H1 (cell line): ENCODE measurements around the gene DOCK1. TPM values are rescaled to one million over a fixed set of nuclear protein-coding genes. Genes with fewer than 3 reads are reported as not detected.

ENCODE experiments used
- CTCF ChIA-PET: fragments of 300-600 bp; sonication (Branson Sonifier 250); formaldehyde crosslinking; loops from one replicate; lab custom pipeline; 2021; ENCODE audit not compliant: partially characterized antibody; lab: Charles Lee
- POLR2A ChIA-PET: fragments of 300-600 bp; sonication (Branson Sonifier 250); formaldehyde crosslinking; loops from one replicate; lab custom pipeline; 2021; ENCODE audit warnings: inconsistent platforms; ENCODE audit not compliant: partially characterized antibody; lab: Charles Lee
- DNase-seq, 2 experiments: peaks; one replicate each; pipeline versions ENCODE4 v3.0.0 to v3.0.0-alpha.2; 2010 to 2022; ENCODE audit warnings: low spot score in 2 of 2, low read depth in 1 of 2, mixed read lengths in 1 of 2
- FAIRE-seq: peaks from 2 replicates; lab custom pipeline; 2011; peaks lifted over from hg19 to GRCh38; lab: Jason Lieb, UNC
- H2AFZ ChIP-seq: 2 replicates; pipeline ENCODE4 v1.8.1; 2012; ENCODE audit warnings: low read length, inconsistent platforms
- H2AK5ac ChIP-seq: 2 replicates; pipeline ENCODE4 v1.6.1; 2013; ENCODE audit warnings: low read depth, low read length
- H2BK120ac ChIP-seq: replicated peaks from 2 replicates; pipeline ENCODE3; 2013; ENCODE audit warnings: low read depth, low read length, inconsistent platforms
- H2BK12ac ChIP-seq: 2 replicates; pipeline ENCODE4 v1.6.1; 2013; ENCODE audit warnings: low read depth, low read length
- H2BK15ac ChIP-seq: 2 replicates; pipeline ENCODE4 v1.6.1; 2013; ENCODE audit warnings: low read length
- H2BK20ac ChIP-seq: 2 replicates; pipeline ENCODE4 v1.6.1; 2013; ENCODE audit warnings: low read length
- H2BK5ac ChIP-seq: 2 replicates; pipeline ENCODE4 v1.6.1; 2013; ENCODE audit warnings: low read depth, low read length
- H3K14ac ChIP-seq: 2 replicates; pipeline ENCODE4 v1.6.1; 2013; ENCODE audit warnings: inconsistent platforms; ENCODE audit not compliant: insufficient read length
- H3K18ac ChIP-seq: 2 replicates; pipeline ENCODE4 v1.6.1; 2013; ENCODE audit warnings: low read length; ENCODE audit errors: extremely low read depth
- H3K23ac ChIP-seq: 2 replicates; pipeline ENCODE4 v1.6.1; 2013; ENCODE audit warnings: inconsistent platforms; ENCODE audit not compliant: insufficient read length
- H3K23me2 ChIP-seq: 2 replicates; pipeline ENCODE4 v1.6.1; 2013; ENCODE audit warnings: low read depth, low read length
- H3K27ac ChIP-seq: 2 replicates; pipeline ENCODE4 v1.6.1; 2011; ENCODE audit warnings: low read depth, low read length, inconsistent platforms
- H3K27me3 ChIP-seq, 4 experiments: replicated peaks in 1 of 4; 1 replicate in 1 of 4; 2 replicates in 3 of 4; pipeline versions ENCODE4 v1.6.1 to v1.8.1; 2011 to 2013; ENCODE audit warnings: low read length in 3 of 4, mild to moderate bottlenecking in 3 of 4, inconsistent platforms in 2 of 4, mixed read lengths in 2 of 4, moderate library complexity in 1 of 4; ENCODE audit not compliant: control insufficient read depth in 3 of 4, insufficient read depth in 3 of 4; ENCODE audit errors: extremely low read depth in 1 of 4
- H3K36me3 ChIP-seq, 4 experiments: 2 replicates each; pipeline versions ENCODE4 v1.6.1 to v1.8.1; 2011 to 2013; ENCODE audit warnings: mild to moderate bottlenecking in 4 of 4, low read length in 3 of 4, moderate library complexity in 2 of 4, control low read depth in 1 of 4, inconsistent platforms in 1 of 4; ENCODE audit not compliant: insufficient read depth in 4 of 4, control insufficient read depth in 2 of 4
- H3K4ac ChIP-seq: replicated peaks from 2 replicates; pipeline ENCODE3; 2013; ENCODE audit warnings: low read length, low read depth, mixed read lengths, inconsistent platforms; ENCODE audit not compliant: insufficient read length
- H3K4me1 ChIP-seq, 4 experiments: replicated peaks in 1 of 4; 1 replicate in 1 of 4; 2 replicates in 3 of 4; pipeline versions ENCODE4 v1.6.1 to v1.8.1; 2011 to 2013; ENCODE audit warnings: low read length in 3 of 4, inconsistent platforms in 2 of 4, mixed read lengths in 1 of 4; ENCODE audit not compliant: insufficient read depth in 4 of 4, control insufficient read depth in 3 of 4
- H3K4me2 ChIP-seq, 2 experiments: 2 replicates each; pipeline versions ENCODE4 v1.6.1 to v1.8.1; 2011 to 2013; ENCODE audit warnings: low read depth in 2 of 2, low read length in 2 of 2, control low read depth in 1 of 2, inconsistent platforms in 1 of 2, mild to moderate bottlenecking in 1 of 2; ENCODE audit not compliant: insufficient read depth in 1 of 2
- H3K4me3 ChIP-seq, 4 experiments: fragments of 200-600, 300-600 bp in 1 of 4; sonication (generic), shearing (Covaris generic), sonication (Bioruptor Twin) in 1 of 4; 2 replicates each; pipeline versions ENCODE4 v1.5.1 to v1.8.1; 2011 to 2016; ENCODE audit warnings: low read length in 4 of 4, low read depth in 3 of 4, control low read depth in 2 of 4, inconsistent platforms in 2 of 4, mild to moderate bottlenecking in 2 of 4, mixed read lengths in 1 of 4, moderate library complexity in 1 of 4; ENCODE audit not compliant: insufficient read depth in 2 of 4; ENCODE audit errors: extremely low read depth in 1 of 4
- H3K56ac ChIP-seq: replicated peaks from 2 replicates; pipeline ENCODE3; 2013; ENCODE audit warnings: low read depth, mild to moderate bottlenecking, mixed read lengths, low read length, inconsistent platforms; ENCODE audit not compliant: insufficient read length
- H3K79me1 ChIP-seq: 2 replicates; pipeline ENCODE4 v1.6.1; 2013; ENCODE audit warnings: low read depth, low read length, control low read depth
- H3K79me2 ChIP-seq, 2 experiments: 2 replicates each; pipeline versions ENCODE4 v1.6.1 to v1.8.1; 2012 to 2013; ENCODE audit warnings: low read length in 2 of 2, mild to moderate bottlenecking in 2 of 2, inconsistent platforms in 1 of 2; ENCODE audit not compliant: insufficient read depth in 2 of 2, control insufficient read depth in 1 of 2
- H3K9ac ChIP-seq, 4 experiments: replicated peaks in 1 of 4; 1 replicate in 1 of 4; 2 replicates in 3 of 4; pipeline versions ENCODE4 v1.6.1 to v1.8.1; 2011 to 2013; ENCODE audit warnings: low read depth in 3 of 4, low read length in 3 of 4, control low read depth in 2 of 4, mild to moderate bottlenecking in 2 of 4, moderate library complexity in 2 of 4, inconsistent platforms in 1 of 4; ENCODE audit errors: extremely low read depth in 1 of 4
- H3K9me3 ChIP-seq, 2 experiments: 2 replicates each; pipeline versions ENCODE4 v1.6.1 to v1.8.1; 2012 to 2013; ENCODE audit warnings: mild to moderate bottlenecking in 2 of 2, moderate library complexity in 2 of 2, control low read depth in 1 of 2, inconsistent platforms in 1 of 2, low read depth in 1 of 2, low read length in 1 of 2, mixed read lengths in 1 of 2; ENCODE audit not compliant: insufficient read depth in 2 of 2
- H4K20me1 ChIP-seq, 2 experiments: replicated peaks in 1 of 2; 2 replicates each; pipeline versions ENCODE3 to v1.8.1; 2011 to 2013; ENCODE audit warnings: inconsistent platforms in 2 of 2, low read length in 2 of 2, mild to moderate bottlenecking in 1 of 2; ENCODE audit not compliant: insufficient read depth in 2 of 2, control insufficient read depth in 1 of 2
- H4K5ac ChIP-seq: 2 replicates; pipeline ENCODE4 v1.6.1; 2013; ENCODE audit warnings: low read length, low read depth, mixed read lengths, inconsistent platforms; ENCODE audit not compliant: insufficient read length
- H4K8ac ChIP-seq: 2 replicates; pipeline ENCODE4 v1.8.0; 2013; ENCODE audit warnings: mild to moderate bottlenecking, moderate library complexity, low read length, inconsistent platforms; ENCODE audit not compliant: insufficient read depth; ENCODE audit errors: extremely low read depth
- H4K91ac ChIP-seq: replicated peaks from 2 replicates; pipeline ENCODE3; 2013; ENCODE audit warnings: low read length, mixed read lengths, inconsistent platforms; ENCODE audit not compliant: insufficient read length
- GABPA ChIP-seq: IDR thresholded peaks from 2 replicates; pipeline ENCODE4 v1.6.1; 2011; ENCODE audit warnings: mild to moderate bottlenecking, low read length, moderate library complexity, borderline replicate concordance; ENCODE audit not compliant: insufficient read depth
- PHF8 ChIP-seq: fragments of 200-600 bp; sonication (generic); conservative IDR thresholded peaks from 2 replicates; pipeline ENCODE4 v1.7.1; 2012; ENCODE audit warnings: low read depth, mild to moderate bottlenecking, inconsistent platforms, low read length, moderate library complexity
- POLR2AphosphoS5 ChIP-seq: IDR thresholded peaks from 2 replicates; pipeline ENCODE4 v1.6.1; 2011; ENCODE audit warnings: low read depth, low read length
- RXRA ChIP-seq: IDR thresholded peaks from 2 replicates; pipeline ENCODE4 v1.6.1; 2011; ENCODE audit warnings: low read depth, mild to moderate bottlenecking, low read length, moderate library complexity; ENCODE audit not compliant: insufficient read depth
- SAP30 ChIP-seq: fragments of 300-600 bp; sonication (generic); IDR thresholded peaks from 2 replicates; pipeline ENCODE4 v1.7.1; 2012; ENCODE audit warnings: low read length, moderate library complexity, mild to moderate bottlenecking, inconsistent platforms; ENCODE audit not compliant: insufficient read depth, insufficient replicate concordance
- SP1 ChIP-seq: IDR thresholded peaks from 2 replicates; pipeline ENCODE4 v1.6.1; 2011; ENCODE audit warnings: low read depth, low read length
- SP4 ChIP-seq: IDR thresholded peaks from 2 replicates; pipeline ENCODE4 v1.6.1; 2012; ENCODE audit warnings: low read length, inconsistent platforms
- SUZ12 ChIP-seq: fragments of 200-600 bp; sonication (generic); IDR thresholded peaks from 2 replicates; pipeline ENCODE4 v1.6.1; 2012; ENCODE audit warnings: mild to moderate bottlenecking, inconsistent platforms, low read length, moderate library complexity, mixed read lengths
- WGBS, 2 experiments: shearing (Covaris generic) in 1 of 2; methylation state at CpG; one replicate each; pipeline versions ENCODE4 v1.1.6 to v1.1.7; 2013 to 2015; ENCODE audit warnings: low lambda C conversion rate in 2 of 2, mixed read lengths in 2 of 2, inconsistent platforms in 1 of 2, low coverage in 1 of 2, missing lambda C conversion rate in 1 of 2; ENCODE audit not compliant: insufficient replicate concordance in 2 of 2, insufficient coverage in 1 of 2, insufficient read length in 1 of 2; ENCODE audit errors: extremely low coverage in 1 of 2, missing lambda C conversion rate in 1 of 2; 5-methylcytosine and 5-hydroxymethylcytosine counted together
- polyA plus RNA-seq, 7 experiments: library from polyadenylated mRNA; depleted of rRNA in 3 of 7; stranded (reverse) in 5 of 7; unstranded in 2 of 7; fragments of >200 nt in 5 of 7; fragments of 200-250 nt in 2 of 7; gene quantifications; 1 replicate in 5 of 7; 2 replicates in 1 of 7; 4 replicates in 1 of 7; pipeline versions ENCODE4 v1.2.1 to v1.2.3, GENCODE V29; 2011 to 2013; ENCODE audit warnings: missing spikeins in 2 of 7, mixed read lengths in 2 of 7
- total RNA-seq: library from RNA; stranded (reverse); fragmentation: NEBNext Ultra II Directional; extraction: Animal tissue kit (Norgen Biotek cat#: 25700); gene quantifications from 2 replicates; pipeline ENCODE4 v1.2.1, GENCODE V29; 2021
- TF ChIP-seq, protein P1 (sequence below), 3 experiments: IDR thresholded peaks; 1 replicate in 2 of 3; 2 replicates in 1 of 3; pipeline versions ENCODE4 v1.5.1 to v1.6.1; 2011; ENCODE audit warnings: low read length in 3 of 3, mild to moderate bottlenecking in 3 of 3, inconsistent platforms in 2 of 3, low read depth in 1 of 3, moderate library complexity in 1 of 3; ENCODE audit not compliant: insufficient read depth in 1 of 3; ENCODE audit errors: control extremely low read depth in 1 of 3

Gene DOCK1
- total and polyA plus RNA-seq, 2 of the 8 experiments (the other 6 are each of a cell fraction or from before 2014, with no cell fraction given) = 11.6 to 53.0 TPM

DNA sequence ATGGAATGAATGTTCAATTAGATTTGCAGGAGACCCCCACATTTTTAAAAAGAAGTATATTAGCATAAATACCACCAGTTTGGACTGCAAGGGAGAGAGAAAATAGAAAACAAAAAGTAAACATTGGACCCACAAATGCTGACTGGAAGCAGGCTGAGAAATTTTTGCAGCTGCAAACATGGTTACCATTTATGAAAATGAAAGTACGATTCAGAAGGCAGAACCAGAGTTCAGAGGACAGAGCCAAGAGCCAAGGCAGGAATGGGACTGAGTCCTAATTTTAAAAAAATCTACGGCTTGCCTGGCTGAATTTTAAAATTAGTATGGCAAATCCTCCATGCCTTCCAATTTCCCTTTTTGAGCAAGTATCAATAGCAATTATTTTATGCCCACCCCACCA is 569.3 kb downstream of the DOCK1 start:
- H2BK20ac ChIP-seq = no peak overlapping the region
- FAIRE-seq (no peak), DNase-seq (no peak)
- no peak overlapping the region for H3K18ac ChIP-seq
- H3K9me3 ChIP-seq = no peaks in the 10 kb centered on the region
- no peak for TF ChIP-seq SP4
- no peak for TF ChIP-seq GABPA
- no peak for TF ChIP-seq SAP30
- no peak for TF ChIP-seq PHF8
- TF ChIP-seq, protein P1, sequence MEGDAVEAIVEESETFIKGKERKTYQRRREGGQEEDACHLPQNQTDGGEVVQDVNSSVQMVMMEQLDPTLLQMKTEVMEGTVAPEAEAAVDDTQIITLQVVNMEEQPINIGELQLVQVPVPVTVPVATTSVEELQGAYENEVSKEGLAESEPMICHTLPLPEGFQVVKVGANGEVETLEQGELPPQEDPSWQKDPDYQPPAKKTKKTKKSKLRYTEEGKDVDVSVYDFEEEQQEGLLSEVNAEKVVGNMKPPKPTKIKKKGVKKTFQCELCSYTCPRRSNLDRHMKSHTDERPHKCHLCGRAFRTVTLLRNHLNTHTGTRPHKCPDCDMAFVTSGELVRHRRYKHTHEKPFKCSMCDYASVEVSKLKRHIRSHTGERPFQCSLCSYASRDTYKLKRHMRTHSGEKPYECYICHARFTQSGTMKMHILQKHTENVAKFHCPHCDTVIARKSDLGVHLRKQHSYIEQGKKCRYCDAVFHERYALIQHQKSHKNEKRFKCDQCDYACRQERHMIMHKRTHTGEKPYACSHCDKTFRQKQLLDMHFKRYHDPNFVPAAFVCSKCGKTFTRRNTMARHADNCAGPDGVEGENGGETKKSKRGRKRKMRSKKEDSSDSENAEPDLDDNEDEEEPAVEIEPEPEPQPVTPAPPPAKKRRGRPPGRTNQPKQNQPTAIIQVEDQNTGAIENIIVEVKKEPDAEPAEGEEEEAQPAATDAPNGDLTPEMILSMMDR (IDR thresholded peaks at IDR 0.05; ENCODE audit: control extremely low read depth in 1 of 3, insufficient read depth in 1 of 3, low read depth in 1 of 3, low read length in 3 of 3) = no peak
- TF ChIP-seq RXRA = no peak
- TF ChIP-seq SP1 = no peak
- TF ChIP-seq POLR2AphosphoS5 = no peak
- TF ChIP-seq SUZ12 = no peak
- no peaks in the 10 kb centered on the region for H3K79me1 ChIP-seq
- whole genome bisulfite sequencing, 2 experiments = 49% methylated on average over 2 of the region's 2 CpGs; no CpG with 5 or more reads in 1 of the 2 experiments
- H3K56ac ChIP-seq = no peak overlapping the region
- no peaks in the 10 kb centered on the region for H3K23me2 ChIP-seq
- H2BK5ac ChIP-seq = no peak overlapping the region
- CTCF ChIA-PET = interaction anchor here (0.5 to 1.3 kb wide), 4 partner anchors 8 to 380 kb away, joined by 3 read pairs; no protein-coding TSS in a partner anchor
- H3K4me2 ChIP-seq = no peak overlapping the region
- no peak overlapping the region for H3K4me3 ChIP-seq
- no peaks in the 10 kb centered on the region for H3K79me2 ChIP-seq
- no peak overlapping the region for H2AFZ ChIP-seq
- no peaks in the 10 kb centered on the region for H4K20me1 ChIP-seq
- no peak overlapping the region for H2BK120ac ChIP-seq
- H2BK12ac ChIP-seq = no peak overlapping the region
- no peaks in the 10 kb centered on the region for H3K4me1 ChIP-seq
- no peak overlapping the region for H4K91ac ChIP-seq
- no peak overlapping the region for H3K27ac ChIP-seq
- no peak overlapping the region for H3K23ac ChIP-seq
- no peak overlapping the region for H3K9ac ChIP-seq
- no peak overlapping the region for H3K4ac ChIP-seq
- no peak overlapping the region for H4K8ac ChIP-seq
- H3K36me3 ChIP-seq = no peaks in the 10 kb centered on the region
- H2AK5ac ChIP-seq = no peak overlapping the region
- no peaks in the 10 kb centered on the region for H3K27me3 ChIP-seq
- H2BK15ac ChIP-seq = no peak overlapping the region
- POLR2A ChIA-PET = no interaction called here
- no peak overlapping the region for H4K5ac ChIP-seq
- no peak overlapping the region for H3K14ac ChIP-seq
